Measurements from ENCODE around the gene ZNF646.

DNA sequence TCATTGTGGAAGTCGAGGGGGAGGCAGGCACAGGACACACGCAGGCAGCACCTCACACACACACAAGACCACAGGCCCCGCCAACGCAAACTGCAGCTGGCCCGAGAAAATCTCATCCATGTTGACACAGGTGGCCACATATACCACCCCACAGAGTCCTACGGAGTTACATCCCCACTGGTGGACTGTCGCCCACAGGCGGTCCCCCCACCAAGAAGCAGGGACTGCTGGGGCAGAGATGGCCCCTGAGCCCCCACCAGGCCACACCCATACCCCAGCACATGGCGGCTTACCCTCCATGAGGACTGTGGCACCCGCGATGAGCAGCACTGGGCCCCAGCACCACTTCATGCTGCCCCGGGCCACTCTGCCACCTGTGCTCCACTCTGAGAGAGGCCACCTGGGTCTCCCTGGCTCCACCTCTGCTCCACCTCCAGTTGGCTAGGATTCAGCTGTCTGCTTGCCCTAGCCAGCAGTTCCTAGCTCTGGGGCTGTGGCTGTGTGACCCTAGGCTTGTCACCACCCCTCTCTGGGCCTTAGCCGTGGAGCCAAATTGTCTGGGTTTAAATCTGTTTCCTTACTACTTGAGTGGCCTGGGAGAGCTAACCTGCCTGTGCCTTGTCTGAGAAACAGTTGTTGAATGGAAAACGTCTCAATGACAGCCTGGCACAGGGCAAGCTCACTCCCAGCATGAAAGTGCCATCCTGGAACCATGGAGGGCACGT lies 14.4 kb downstream of the ZNF646 start, which contains the start of gene PRSS53:
- TF ChIP-seq CTCF (IDR thresholded peaks at IDR 0.05) (no peak), POLR2A (IDR thresholded peaks at IDR 0.05) (no peak)

All from testis (tissue), 2 donors.